A673 (cell line): ENCODE measurements around the gene PATE1. TPM values are rescaled to one million over a fixed set of nuclear protein-coding genes. Genes with fewer than 3 reads are reported as not detected.

Source experiments
- BruUV-seq: library from RNA; stranded (reverse); fragments of 400-500 nt; replicated peaks from 2 replicates; lab custom pipeline; 2021; lab: Mats Ljungman, UMichigan
- CTCF ChIA-PET: fragments of 300-600 bp; sonication (Branson Sonifier 250); formaldehyde crosslinking; loops from one replicate; lab custom pipeline; 2022; ENCODE audit warnings: antibody characterized with exemption; lab: Charles Lee
- POLR2A ChIA-PET: fragments of 300-600 bp; sonication (Branson Sonifier 250); formaldehyde crosslinking; loops from one replicate; lab custom pipeline; 2022; ENCODE audit warnings: antibody characterized with exemption; ENCODE audit not compliant: low non-redundant PET; lab: Charles Lee
- DNase-seq: peaks from one replicate; pipeline ENCODE4 v3.0.0-alpha.2; 2015; ENCODE audit warnings: low spot score
- H3K27ac ChIP-seq: fragments of 200-600 bp; sonication (generic); 2 replicates; pipeline ENCODE4 v1.5.1; 2016; ENCODE audit warnings: mixed run types, low read depth, mild to moderate bottlenecking, mixed read lengths, antibody characterized with exemption, low read length; ENCODE audit not compliant: poor library complexity, severe bottlenecking
- H3K27me3 ChIP-seq: fragments of 200-600 bp; sonication (generic); replicated peaks from 2 replicates; pipeline ENCODE4 v1.6.1; 2017; ENCODE audit warnings: mixed run types, low read depth, mild to moderate bottlenecking, mixed read lengths, antibody characterized with exemption, low read length; ENCODE audit not compliant: insufficient read depth, poor library complexity
- H3K36me3 ChIP-seq: fragments of 200-600 bp; sonication (generic); 2 replicates; pipeline ENCODE4 v1.6.1; 2016; ENCODE audit warnings: mixed run types, mild to moderate bottlenecking, mixed read lengths, antibody characterized with exemption, low read length; ENCODE audit not compliant: insufficient read depth, poor library complexity, severe bottlenecking
- H3K4me1 ChIP-seq: fragments of 200-600 bp; sonication (generic); 2 replicates; pipeline ENCODE4 v1.6.1; 2017; ENCODE audit warnings: mixed run types, mild to moderate bottlenecking, mixed read lengths, antibody characterized with exemption, low read length; ENCODE audit not compliant: insufficient read depth, poor library complexity, severe bottlenecking
- H3K4me3 ChIP-seq: fragments of 200-600 bp; sonication (generic); 2 replicates; pipeline ENCODE4 v1.5.1; 2016; ENCODE audit warnings: low read depth, mixed run types, mild to moderate bottlenecking, mixed read lengths, low read length; ENCODE audit not compliant: poor library complexity, severe bottlenecking
- H3K9me3 ChIP-seq: fragments of 200-600 bp; sonication (generic); 2 replicates; pipeline ENCODE4 v1.6.1; 2016; ENCODE audit warnings: mixed run types, low read depth, mild to moderate bottlenecking, mixed read lengths, antibody characterized with exemption, low read length; ENCODE audit not compliant: poor library complexity, severe bottlenecking
- EZH2 ChIP-seq: fragments of 200-600 bp; sonication (generic); IDR thresholded peaks from 2 replicates; pipeline ENCODE4 v1.6.1; 2017; ENCODE audit warnings: borderline replicate concordance, low read depth, mild to moderate bottlenecking, mixed read lengths, antibody characterized with exemption, low read length; ENCODE audit not compliant: poor library complexity, severe bottlenecking
- intact Hi-C: fragments of 100-400 bp; cut with micrococcal nuclease; formaldehyde crosslinking; loops from one replicate; pipeline ENCODE4 v1.10.0; 2022; ENCODE audit not compliant: unreplicated experiment
- total RNA-seq: library from RNA; stranded (reverse); gene quantifications from 2 replicates; pipeline ENCODE4 v1.2.3, GENCODE V29; 2021
- TF ChIP-seq, protein P1 (sequence below): fragments of 300-800, 200-600 bp; sonication (generic); conservative IDR thresholded peaks from 2 replicates; pipeline ENCODE4 v1.5.1; 2017; ENCODE audit warnings: low read depth, mild to moderate bottlenecking, antibody characterized with exemption, low read length, moderate library complexity, mixed read lengths

The PATE1 gene
- total RNA-seq, 1 experiment from 2014 or later: not detected

DNA sequence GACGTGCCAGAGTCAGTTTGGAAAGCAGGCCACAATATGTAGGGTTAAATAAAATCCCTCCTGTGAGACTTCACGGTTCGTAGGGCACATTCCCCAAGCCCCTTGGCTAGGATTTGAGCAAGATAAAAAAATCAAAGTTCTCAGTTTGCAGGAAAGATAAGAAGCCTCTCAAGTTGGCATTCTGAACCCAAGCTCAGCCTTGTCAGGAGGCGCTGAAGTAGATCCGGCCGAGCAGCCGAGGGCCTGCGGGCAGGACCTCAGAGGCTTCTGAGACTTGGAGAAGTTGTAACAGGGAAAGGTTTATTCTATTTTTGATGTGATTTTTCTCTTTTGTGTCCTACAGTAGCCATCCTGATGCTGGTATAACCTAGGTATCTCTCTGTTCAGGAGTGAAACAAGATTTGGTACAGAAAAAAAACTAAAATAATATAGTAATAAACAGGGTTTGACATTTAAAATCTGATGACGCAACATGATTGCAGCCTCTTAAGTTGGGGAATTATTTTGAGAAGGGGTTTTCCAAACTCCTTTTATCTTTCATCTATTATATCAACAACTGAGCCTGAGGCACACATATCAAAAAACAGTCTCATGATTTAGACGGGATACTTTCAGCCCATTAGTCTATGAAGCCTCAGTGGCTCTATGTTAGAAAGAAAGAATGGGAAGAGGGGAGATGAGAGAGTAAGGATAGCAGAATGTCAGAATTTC is 22.4 kb downstream of the PATE1 start:
- TF ChIP-seq, protein P1, sequence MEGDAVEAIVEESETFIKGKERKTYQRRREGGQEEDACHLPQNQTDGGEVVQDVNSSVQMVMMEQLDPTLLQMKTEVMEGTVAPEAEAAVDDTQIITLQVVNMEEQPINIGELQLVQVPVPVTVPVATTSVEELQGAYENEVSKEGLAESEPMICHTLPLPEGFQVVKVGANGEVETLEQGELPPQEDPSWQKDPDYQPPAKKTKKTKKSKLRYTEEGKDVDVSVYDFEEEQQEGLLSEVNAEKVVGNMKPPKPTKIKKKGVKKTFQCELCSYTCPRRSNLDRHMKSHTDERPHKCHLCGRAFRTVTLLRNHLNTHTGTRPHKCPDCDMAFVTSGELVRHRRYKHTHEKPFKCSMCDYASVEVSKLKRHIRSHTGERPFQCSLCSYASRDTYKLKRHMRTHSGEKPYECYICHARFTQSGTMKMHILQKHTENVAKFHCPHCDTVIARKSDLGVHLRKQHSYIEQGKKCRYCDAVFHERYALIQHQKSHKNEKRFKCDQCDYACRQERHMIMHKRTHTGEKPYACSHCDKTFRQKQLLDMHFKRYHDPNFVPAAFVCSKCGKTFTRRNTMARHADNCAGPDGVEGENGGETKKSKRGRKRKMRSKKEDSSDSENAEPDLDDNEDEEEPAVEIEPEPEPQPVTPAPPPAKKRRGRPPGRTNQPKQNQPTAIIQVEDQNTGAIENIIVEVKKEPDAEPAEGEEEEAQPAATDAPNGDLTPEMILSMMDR: no peak
- intact Hi-C loops: no loop called here
- CTCF ChIA-PET: no interaction called here
- Histone ChIP-seq H3K27me3 (peaks cover 75% of the 10 kb centered on the region), H3K9me3 (no peaks in the 10 kb centered on the region), H3K4me1 (no peaks in the 10 kb centered on the region), H3K4me3 (no peak overlapping the region), H3K27ac (no peak overlapping the region), H3K36me3 (no peaks in the 10 kb centered on the region)
- POLR2A ChIA-PET: no interaction called here
- DNase-seq: no peak
- BruUV-seq: no TSS peak

- Histone ChIP-seq H3K36me3 (no peaks in the 10 kb centered on the region), H3K27ac (no peak overlapping the region), H3K9me3 (no peaks in the 10 kb centered on the region), H3K27me3 (peaks cover 60% of the 10 kb centered on the region), H3K4me1 (no peaks in the 10 kb centered on the region), H3K4me3 (no peak overlapping the region)
- ChIA-PET CTCF (no interaction called here), POLR2A (no interaction called here)
- no peak for DNase-seq
- BruUV-seq: no TSS peak
- no peak for TF ChIP-seq EZH2
- TF ChIP-seq, protein P1: no peak
- intact Hi-C loops: no loop called here
These were observed 24.5 kb downstream of the PATE1 start for GRCh38 chr11:125770583-125770982.

- CTCF ChIA-PET: no interaction called here
- DNase-seq: no peak
- no peaks in the 10 kb centered on the region for H3K9me3 ChIP-seq
- no peak overlapping the region for H3K4me3 ChIP-seq
- intact Hi-C loops: no loop called here
- BruUV-seq: no TSS peak
- TF ChIP-seq EZH2: no peak
- TF ChIP-seq, protein P1: no peak
- POLR2A ChIA-PET: no interaction called here
- H3K27ac ChIP-seq: no peak overlapping the region
- H3K36me3 ChIP-seq: no peaks in the 10 kb centered on the region
- H3K4me1 ChIP-seq: no peaks in the 10 kb centered on the region
- H3K27me3 ChIP-seq: peaks cover 37% of the 10 kb centered on the region
These were observed 26.9 kb downstream of the PATE1 start for GRCh38 chr11:125772834-125773505.
